GM19193 (cell line): ENCODE results near the gene DNAJB4.

Experiments used
- POLR2A ChIP-seq: IDR thresholded peaks from 4 replicates; pipeline ENCODE4 v1.6.1; 2011; ENCODE audit not compliant: insufficient read depth, insufficient read length; ENCODE audit errors: extremely low read depth

The DNAJB4 gene

DNA sequence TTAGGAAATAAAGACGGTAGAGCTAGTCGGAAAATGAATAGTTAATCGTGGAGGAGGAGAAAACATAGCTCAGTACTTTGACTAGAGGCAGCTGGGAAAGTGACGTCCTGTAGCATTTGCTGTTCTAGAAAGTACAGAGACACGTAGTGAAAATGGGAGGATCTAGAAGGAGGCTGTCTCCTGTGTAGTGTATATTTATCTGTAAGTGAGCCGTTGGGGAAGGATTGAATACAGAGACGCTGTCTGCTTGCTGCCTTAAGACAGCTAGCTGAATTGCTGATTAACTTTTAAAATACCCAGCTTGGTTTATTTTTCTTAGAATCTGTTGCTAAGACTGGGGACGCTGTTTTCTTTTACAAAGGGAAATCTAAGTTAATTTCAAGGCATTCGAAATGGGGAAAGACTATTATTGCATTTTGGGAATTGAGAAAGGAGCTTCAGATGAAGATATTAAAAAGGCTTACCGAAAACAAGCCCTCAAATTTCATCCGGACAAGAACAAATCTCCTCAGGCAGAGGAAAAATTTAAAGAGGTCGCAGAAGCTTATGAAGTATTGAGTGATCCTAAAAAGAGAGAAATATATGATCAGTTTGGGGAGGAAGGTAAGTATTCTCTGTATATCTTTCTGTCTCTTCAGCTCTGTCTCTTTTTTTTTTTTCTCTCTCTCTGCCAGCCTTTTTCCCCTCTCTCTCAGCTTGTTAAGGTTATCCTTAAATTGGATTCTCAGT, at the start of gene DNAJB4:
DNAJB4 (plus strand) TSS at position 221 of the 729 bp plus-strand sequence; CDS start at position 393, 172 bp downstream.
- TF ChIP-seq POLR2A: no peak

DNA sequence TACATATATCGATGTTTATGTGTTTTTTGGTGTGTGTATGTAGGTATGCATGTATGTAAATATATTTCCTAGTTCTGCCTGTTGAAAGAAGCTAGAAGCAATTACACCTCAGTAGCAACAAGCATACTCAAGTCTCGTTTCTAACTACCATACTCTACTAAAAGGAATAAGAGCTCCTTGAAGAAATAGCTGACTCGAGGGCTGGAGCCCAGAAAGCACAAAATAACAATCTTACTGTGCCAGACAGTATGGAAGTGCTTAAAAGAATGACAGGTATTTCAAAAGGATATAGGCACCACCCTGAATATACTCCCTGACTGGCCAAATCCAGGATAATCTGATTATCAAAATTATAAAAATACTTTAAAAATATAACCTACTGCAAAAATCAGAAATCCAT, 49.0 kb upstream of the DNAJB4 start:
- no peak for TF ChIP-seq POLR2A

DNA sequence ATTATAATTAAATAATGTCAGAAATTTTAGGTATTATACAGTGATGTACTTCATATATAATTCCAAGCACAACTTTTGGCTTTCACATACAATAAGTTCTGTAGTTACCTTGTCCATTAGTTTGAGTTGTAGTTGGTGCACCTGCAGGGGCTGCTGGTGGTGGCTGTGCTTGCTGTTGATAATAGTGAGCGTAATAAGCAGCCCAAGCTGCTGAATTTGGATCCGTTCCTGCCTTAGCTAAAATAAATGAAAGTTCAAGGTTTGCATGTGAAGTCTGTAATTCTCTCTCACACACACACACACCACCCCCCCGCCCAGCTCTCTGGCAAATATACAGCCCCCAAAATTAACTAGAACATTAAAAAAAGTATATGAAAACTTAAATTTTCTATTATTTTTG, 48.3 kb upstream of the DNAJB4 start:
- no peak for TF ChIP-seq POLR2A

DNA sequence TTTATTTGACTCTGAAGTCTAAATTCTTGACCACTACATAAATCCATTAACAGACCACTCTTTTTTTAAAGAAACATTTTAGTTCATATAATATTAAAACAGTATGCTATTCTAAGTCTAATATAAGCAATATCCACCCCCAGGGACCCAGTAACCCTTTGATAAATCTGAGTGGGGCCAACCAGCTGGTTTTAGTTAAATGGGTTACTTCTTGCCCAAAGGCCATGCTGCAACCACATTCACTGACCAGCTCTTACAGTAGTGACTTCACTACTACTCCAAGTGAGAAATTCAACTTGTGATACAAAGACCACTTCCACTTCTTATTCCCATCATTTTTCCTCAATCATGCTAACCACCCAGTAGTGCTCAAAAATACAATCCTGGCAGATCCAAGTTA, 46.3 kb upstream of the DNAJB4 start:
- TF ChIP-seq POLR2A: no peak

DNA sequence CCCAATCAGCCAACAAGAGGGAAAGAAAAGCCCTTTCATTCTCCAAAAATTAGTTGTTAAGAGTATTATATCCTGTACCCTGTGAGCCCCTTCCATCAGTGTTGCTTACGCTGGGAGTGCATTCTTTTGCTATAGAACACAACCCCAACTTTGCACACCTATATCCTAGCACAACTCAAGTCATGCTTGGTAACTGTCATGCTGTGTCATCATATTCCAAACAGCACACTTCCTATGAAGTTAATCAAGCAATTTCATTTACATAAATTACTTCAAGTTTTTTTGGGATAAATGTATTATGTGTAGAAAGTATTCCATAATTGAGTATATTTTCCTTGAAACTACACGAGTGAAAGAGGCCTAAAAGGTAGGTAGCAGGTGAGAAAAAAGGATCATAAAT, 45.9 kb upstream of the DNAJB4 start:
- TF ChIP-seq POLR2A: no peak

DNA sequence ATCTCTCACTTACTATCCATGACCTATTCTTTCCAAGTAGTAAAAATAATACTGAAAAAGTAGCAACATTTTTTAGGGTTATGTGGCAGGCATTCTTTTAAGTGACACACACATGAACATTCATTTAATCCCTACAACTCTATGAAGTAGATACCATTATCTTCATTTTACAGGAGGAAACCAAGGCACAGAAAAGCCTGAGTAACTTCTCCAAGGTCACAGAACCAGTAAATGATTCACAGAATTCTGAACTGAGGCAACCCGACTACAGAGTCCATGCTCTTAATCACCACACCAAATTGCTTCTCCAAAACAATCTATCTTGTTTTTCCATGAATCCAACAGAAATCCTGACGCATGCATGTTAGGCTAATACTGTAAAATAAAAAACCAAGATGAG, 43.3 kb upstream of the DNAJB4 start:
- no peak for TF ChIP-seq POLR2A

DNA sequence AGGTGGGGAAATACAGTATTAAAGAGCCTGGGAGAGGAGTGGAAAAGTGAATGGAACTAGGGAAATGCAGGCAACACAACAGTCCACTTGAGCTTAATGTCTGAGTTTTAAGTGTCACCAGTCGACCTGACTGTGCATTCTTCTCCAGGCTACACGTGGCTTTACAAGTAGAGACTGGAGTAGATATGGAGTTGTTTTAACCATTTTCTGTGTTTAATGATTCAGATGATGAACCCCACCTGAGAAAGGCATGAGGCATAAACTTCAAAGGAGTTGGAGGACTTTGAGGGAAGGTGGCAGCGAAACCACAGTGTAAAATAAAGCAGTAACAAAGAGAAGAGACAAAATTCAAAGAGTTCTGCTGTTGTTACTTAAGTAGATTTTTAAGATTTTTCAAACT, 38.4 kb upstream of the DNAJB4 start:
- TF ChIP-seq POLR2A: no peak

DNA sequence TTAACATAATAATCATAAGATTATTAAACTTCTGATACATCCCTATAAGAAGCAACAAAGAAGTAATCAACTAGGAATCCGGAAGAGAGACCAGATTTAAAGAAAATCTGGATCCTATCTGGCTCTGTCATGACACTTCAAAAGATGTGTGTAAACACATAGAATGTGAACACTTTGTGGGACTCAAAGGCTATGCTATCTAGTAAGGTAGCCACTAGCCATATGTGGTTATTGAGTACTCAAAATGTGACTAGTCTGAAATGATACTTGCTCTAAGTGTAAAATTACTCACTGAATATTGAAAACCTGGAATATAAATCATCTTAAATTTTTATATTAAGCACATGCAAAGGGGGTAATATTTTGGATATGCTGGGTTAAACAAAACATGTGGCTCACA, 34.5 kb upstream of the DNAJB4 start:
- TF ChIP-seq POLR2A: no peak

DNA sequence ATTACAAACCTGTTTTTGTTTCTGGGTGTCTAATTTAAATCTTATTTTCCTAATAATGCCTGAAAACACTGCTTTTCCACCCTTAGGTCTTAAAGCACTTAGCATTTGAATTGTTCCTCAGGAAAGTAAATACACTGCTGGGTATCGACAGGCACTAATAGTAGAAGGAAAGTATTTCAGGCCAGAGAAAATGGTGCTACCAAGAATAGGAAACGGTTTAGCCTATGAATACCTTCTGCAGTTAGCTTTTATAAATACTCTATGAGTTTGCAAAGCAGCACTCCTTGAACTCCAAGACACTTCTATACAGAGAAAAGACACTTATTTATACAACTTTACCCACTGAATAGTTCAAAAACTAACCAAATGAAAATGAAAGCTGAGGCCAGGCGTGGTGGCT, 32.7 kb upstream of the DNAJB4 start:
- TF ChIP-seq POLR2A: no peak

DNA sequence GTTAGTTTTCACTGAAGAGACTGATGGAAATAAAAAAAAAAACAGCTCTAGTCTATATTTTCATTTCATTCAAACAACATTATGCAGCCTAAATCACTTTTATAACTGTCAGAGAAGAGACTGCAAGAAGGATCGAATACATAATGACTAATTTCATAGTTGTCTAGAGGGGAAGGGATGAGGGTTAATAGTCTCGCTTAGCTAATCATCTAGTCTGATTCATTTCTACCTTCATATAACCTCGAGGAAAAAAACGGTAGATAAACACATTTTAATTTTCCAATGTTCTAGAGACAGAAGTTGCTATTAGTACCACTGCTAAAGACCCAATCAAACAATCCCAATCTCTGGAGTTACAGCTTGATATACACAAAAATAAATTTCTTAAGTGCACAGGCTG, 29.4 kb upstream of the DNAJB4 start:
- no peak for TF ChIP-seq POLR2A

DNA sequence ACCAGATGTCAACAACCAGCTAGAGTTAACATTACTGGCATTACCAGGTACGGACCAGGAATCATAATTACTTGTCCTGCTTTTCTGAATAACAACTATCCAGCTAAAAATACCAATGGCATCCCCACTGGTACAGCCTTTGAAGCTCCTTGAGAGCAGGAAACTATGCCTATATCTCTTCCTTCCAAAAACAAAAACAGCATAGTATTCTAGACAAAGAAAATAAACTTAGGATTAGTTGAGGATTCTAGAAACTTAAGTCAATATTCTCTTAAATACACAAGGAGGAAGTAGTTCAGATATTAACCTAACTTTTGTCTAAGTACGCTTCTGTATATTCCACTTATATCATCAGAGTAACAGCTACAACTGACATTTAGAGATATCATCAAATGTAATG, 28.8 kb upstream of the DNAJB4 start:
- no peak for TF ChIP-seq POLR2A

DNA sequence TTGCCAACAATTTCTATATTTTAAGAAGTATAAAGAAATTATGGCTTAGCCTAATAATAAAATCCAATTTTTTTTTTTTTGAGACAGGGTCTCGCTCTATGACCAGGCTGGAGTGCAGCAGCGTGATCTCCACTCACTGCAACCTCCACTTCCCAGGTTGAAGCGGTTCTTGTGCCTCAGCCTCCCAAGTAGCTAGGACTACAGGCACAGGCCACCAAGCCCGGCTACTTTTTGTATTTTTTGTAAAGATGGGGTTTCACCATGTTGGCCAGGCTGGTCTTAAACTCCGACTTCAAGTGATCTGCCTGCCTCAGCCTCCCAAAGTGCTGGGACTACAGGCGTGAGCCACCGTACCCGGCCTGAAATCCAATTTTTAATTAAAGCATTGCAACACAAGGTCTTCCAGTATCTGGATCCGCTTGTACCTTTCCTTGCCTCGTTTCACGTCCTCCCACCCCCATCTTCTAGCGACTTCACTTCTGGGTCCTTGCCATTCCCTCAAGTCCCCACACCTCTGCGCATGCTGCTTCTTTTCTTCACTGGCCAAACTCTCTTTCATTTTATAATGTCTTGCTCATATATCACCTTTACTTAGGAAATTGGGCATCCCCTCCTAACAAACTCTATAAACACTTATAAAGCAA, 28.2 kb upstream of the DNAJB4 start:
- TF ChIP-seq POLR2A: no peak

DNA sequence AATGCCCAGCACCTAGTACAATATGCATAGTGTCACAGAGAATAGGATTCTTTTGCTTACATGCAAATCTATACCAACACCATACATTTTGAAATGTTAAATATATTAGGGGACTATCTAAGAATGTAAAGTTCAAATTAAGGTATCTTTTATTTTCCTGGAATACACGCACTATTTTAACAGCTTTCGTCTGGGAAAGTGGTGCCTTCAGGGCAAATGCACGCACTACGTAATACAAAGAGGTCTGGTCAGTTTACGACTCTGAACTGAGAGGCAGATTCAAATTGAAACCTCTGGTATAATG, 26.8 kb upstream of the DNAJB4 start:
- no peak for TF ChIP-seq POLR2A

DNA sequence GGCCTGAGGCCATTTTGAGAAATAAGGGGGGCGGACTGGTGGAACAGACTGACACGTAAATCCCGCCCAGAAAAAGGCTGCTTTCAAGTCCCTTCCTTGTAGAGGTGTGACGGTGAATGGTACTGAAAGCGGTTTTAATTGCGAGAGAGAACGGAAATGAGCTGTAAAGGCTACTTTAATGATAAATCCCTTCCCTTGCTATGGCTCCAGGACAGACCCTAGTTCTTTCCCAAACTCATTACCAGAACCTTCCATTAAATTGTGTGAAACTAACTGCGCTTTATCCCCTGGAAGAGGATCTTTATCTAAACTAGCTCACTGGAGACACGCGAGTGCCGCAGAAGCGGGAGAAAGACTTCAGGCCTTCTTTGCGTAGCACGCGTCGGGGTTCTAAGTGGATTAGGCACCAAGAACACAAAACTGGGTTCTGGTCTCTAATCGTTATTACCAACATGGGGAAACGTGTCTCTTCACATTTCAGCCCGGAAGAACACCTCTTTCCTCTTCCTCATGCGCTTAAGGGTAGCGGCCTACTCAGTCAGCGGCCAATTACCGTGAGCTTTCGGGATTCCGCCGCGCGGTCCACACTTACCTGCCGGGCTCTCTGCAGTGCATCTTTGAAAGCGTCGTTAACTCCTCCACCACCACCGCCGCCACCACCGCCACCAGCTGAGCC, 26.3 kb upstream of the DNAJB4 start:
- TF ChIP-seq POLR2A: peak; percentile 4

DNA sequence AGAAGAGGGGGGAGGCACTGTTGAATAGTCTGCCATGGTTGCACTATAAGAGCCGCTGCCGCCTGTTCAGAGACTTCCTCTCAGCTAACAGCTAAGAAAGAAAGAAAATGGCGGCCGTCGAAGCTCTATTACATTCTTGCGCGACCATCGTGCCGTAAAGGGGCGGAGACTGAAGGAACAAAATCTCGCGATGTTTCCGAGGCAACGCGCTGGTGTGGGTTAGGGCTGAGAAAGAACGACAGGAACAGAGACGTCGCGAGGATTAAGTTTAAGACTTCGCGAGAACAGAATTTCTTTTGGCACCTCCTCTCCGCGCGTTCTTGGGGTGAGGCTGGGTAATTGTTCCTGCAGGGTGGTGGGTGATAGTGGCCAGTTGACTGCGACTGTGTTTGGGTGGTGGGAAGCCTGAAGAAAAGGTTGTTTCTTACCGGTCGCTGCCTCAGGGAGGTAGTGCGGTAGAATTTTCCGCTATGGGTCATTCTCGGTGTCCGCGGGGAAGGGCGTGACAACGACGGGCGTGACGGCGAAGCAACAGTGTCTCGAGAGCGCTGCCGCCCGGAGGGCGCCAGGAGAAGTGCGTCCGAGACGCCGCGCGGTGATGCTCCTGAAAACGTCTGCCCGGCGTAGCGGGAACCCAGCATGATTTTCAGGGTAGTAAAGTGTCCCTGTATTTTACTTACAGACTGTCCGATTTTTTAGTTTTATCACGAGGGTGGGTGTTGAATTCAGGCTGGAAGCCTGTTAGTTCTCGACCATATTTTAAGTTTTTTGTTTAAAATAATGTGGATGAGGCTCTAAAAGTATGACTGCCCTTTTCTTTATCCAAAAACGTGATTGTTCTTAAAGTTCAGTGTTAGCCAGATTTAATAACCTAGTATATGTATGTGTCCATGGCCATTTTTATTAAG, 25.5 kb upstream of the DNAJB4 start, which contains the start of gene FUBP1:
FUBP1 (minus strand) TSS at position 104 of the 908 bp plus-strand sequence; CDS start at position 36, 68 bp downstream.
- TF ChIP-seq POLR2A: peak; percentile 97
